Gastroesophageal sphincter (tissue), 3 donors: ENCODE data around the gene AFF2.

Experiments
- CTCF ChIP-seq, 4 experiments: fragments of 200-600 bp in 2 of 4; fragments of 450-650 bp in 2 of 4; sonication (generic) in 1 of 4; IDR thresholded peaks; one replicate each; pipeline ENCODE4 v1.5.1; 2017 to 2019; ENCODE audit warnings: antibody characterized with exemption in 4 of 4, mild to moderate bottlenecking in 2 of 4, moderate library complexity in 2 of 4
- EP300 ChIP-seq: sonication (generic); formaldehyde crosslinking; IDR thresholded peaks from one replicate; pipeline ENCODE4 v1.6.1; 2017; ENCODE audit warnings: antibody characterized with exemption, mild to moderate bottlenecking
- POLR2A ChIP-seq, 2 donors: fragments of 450-650 bp; IDR thresholded peaks; one replicate each; pipeline ENCODE4 v1.6.1; 2017; ENCODE audit warnings: antibody characterized with exemption in 2 of 2, mild to moderate bottlenecking in 2 of 2, moderate library complexity in 1 of 2
- POLR2AphosphoS5 ChIP-seq: sonication (generic); formaldehyde crosslinking; IDR thresholded peaks from one replicate; pipeline ENCODE4 v1.6.1; 2017; ENCODE audit warnings: antibody characterized with exemption

- TF ChIP-seq CTCF (IDR thresholded peaks at IDR 0.05) (no peak), POLR2AphosphoS5 (no peak), POLR2A (IDR thresholded peaks at IDR 0.05) (no peak), EP300 (no peak)
Observed at GRCh38 chrX:148612431-148612830, 112.0 kb downstream of the AFF2 start.
